T-cell (primary cell): ENCODE results near the gene UCMA. TPM values are rescaled to one million over a fixed set of nuclear protein-coding genes. Genes with fewer than 3 reads are reported as not detected.

Experiments used
- ATAC-seq, 4 experiments: fragments of 200-7000 bp in 3 of 4; fragments of 150-1000 bp in 1 of 4; cut with Tn5 transposase; replicated peaks in 1 of 4; 1 replicate in 3 of 4; 2 replicates in 1 of 4; pipeline ENCODE4 v1.10.0; 2021; ENCODE audit warnings: moderate library complexity in 3 of 4, mild to moderate bottlenecking in 2 of 4, moderate number of reproducible peaks in 1 of 4
- CTCF ChIA-PET, 2 donors: fragments of 300-600 bp; sonication (Branson Sonifier 250); formaldehyde crosslinking; loops; one replicate each; lab custom pipeline; 2022; ENCODE audit warnings: antibody characterized with exemption in 2 of 2; lab: Charles Lee
- POLR2A ChIA-PET, 2 donors: fragments of 300-600 bp; sonication (Branson Sonifier 250); formaldehyde crosslinking; loops; one replicate each; lab custom pipeline; 2022; ENCODE audit warnings: antibody characterized with exemption in 2 of 2; lab: Charles Lee
- DNase-seq, 35 experiments: peaks; one replicate each; pipeline versions ENCODE4 v3.0.0 to v3.0.0-alpha.2; 2013 to 2023
- H3K27ac ChIP-seq: one replicate; pipeline ENCODE4 v1.5.1; 2013; ENCODE audit warnings: low read length
- H3K27me3 ChIP-seq, 2 experiments: replicated peaks in 1 of 2; 1 replicate in 1 of 2; 2 replicates in 1 of 2; pipeline versions ENCODE4 v1.6.1 to v1.7.0; 2013; ENCODE audit warnings: low read length in 1 of 2, mixed read lengths in 1 of 2; ENCODE audit not compliant: control insufficient read depth in 2 of 2, insufficient read depth in 2 of 2; ENCODE audit errors: extremely low read depth in 1 of 2
- H3K36me3 ChIP-seq, 2 donors: 1 replicate in 1 of 2; 2 replicates in 1 of 2; pipeline versions ENCODE4 v1.6.1 to v1.7.0; 2013; ENCODE audit warnings: low read length in 1 of 2; ENCODE audit not compliant: control insufficient read depth in 2 of 2, insufficient read depth in 1 of 2; ENCODE audit errors: extremely low read depth in 1 of 2
- H3K4me1 ChIP-seq, 2 experiments: 1 replicate in 1 of 2; 2 replicates in 1 of 2; pipeline versions ENCODE4 v1.6.1 to v1.7.0; 2013; ENCODE audit warnings: low read length in 2 of 2, mixed read lengths in 1 of 2; ENCODE audit not compliant: insufficient read depth in 2 of 2, control insufficient read depth in 1 of 2; ENCODE audit errors: extremely low read depth in 1 of 2
- H3K4me3 ChIP-seq, 2 donors: 1 replicate in 1 of 2; 2 replicates in 1 of 2; pipeline versions ENCODE4 v1.5.1 to v1.7.0; 2013; ENCODE audit warnings: mild to moderate bottlenecking in 2 of 2, low read length in 1 of 2, moderate library complexity in 1 of 2; ENCODE audit not compliant: control insufficient read depth in 1 of 2; ENCODE audit errors: extremely low read depth in 1 of 2
- H3K9me3 ChIP-seq: 2 replicates; pipeline ENCODE4 v1.7.0; 2013
- H3K27ac Mint-ChIP-seq, 2 donors: one replicate each; pipeline ENCODE4 v1.8.0; 2020 to 2021; ENCODE audit warnings: mild to moderate bottlenecking in 2 of 2, mixed read lengths in 2 of 2
- H3K27me3 Mint-ChIP-seq, 2 donors: one replicate each; pipeline ENCODE4 v1.8.0; 2021 to 2022; ENCODE audit warnings: mixed read lengths in 2 of 2
- H3K36me3 Mint-ChIP-seq: one replicate; pipeline ENCODE4 v1.8.0; 2021; ENCODE audit warnings: mixed read lengths
- H3K4me1 Mint-ChIP-seq, 3 donors: one replicate each; pipeline ENCODE4 v1.8.0; 2020 to 2022; ENCODE audit warnings: mixed read lengths in 3 of 3, mild to moderate bottlenecking in 1 of 3
- H3K4me3 Mint-ChIP-seq, 3 donors: one replicate each; pipeline ENCODE4 v1.8.0; 2020 to 2022; ENCODE audit warnings: mild to moderate bottlenecking in 3 of 3, mixed read lengths in 3 of 3, moderate library complexity in 3 of 3
- H3K9me3 Mint-ChIP-seq, 3 donors: one replicate each; pipeline ENCODE4 v1.8.0; 2020 to 2022; ENCODE audit warnings: mixed read lengths in 3 of 3
- WGBS: methylation state at CpG from one replicate; pipeline ENCODE4 v1.1.5; 2013; ENCODE audit warnings: missing lambda C conversion rate; ENCODE audit not compliant: insufficient coverage; 5-methylcytosine and 5-hydroxymethylcytosine counted together
- total RNA-seq, 35 experiments: library from RNA in 6 of 35; stranded (reverse) in 6 of 35; fragments of 120-200 nt in 1 of 35; gene quantifications; one replicate each; pipeline versions ENCODE4 v1.2.1 to v1.2.4 and lab custom pipeline; 2013 to 2026

UCMA gene
- total RNA-seq, 5 donors from 2014 or later (not counting 1 experiment from before 2014, with no cell fraction given) = not detected

- no peak overlapping the region for H3K4me3 ChIP-seq
- H3K27ac Mint-ChIP-seq = no peak overlapping the region
Measured at GRCh38 chr10:13187135-13187534, 47.0 kb downstream of the UCMA start.

GRCh38 chr10:13184730-13185514 lies 49.3 kb downstream of the UCMA start:
- POLR2A ChIA-PET = no interaction called here
- no peaks in the 10 kb centered on the region for H3K36me3 Mint-ChIP-seq

More at GRCh38 chr10:13187135-13187534, 47.0 kb downstream of the UCMA start:
- Histone ChIP-seq H3K4me1 (no peaks in the 10 kb centered on the region), H3K27me3 (no peaks in the 10 kb centered on the region), H3K27ac (no peak overlapping the region), H3K9me3 (no peaks in the 10 kb centered on the region), H3K36me3 (no peaks in the 10 kb centered on the region)
- POLR2A ChIA-PET = interaction anchor here in 1 of 2 donors (0.7 kb wide), 1 partner anchor 162 kb away, joined by 5 read pairs; no protein-coding TSS in a partner anchor
- DNase-seq (no peak), ATAC-seq (no peak)
- H3K4me1 Mint-ChIP-seq = no peaks in the 10 kb centered on the region
- CTCF ChIA-PET = no interaction called here
- H3K36me3 Mint-ChIP-seq = no peaks in the 10 kb centered on the region
- WGBS = no CpG with 5 or more reads among the region's 3 CpGs
- no peaks in the 10 kb centered on the region for H3K9me3 Mint-ChIP-seq
- H3K27me3 Mint-ChIP-seq = no peaks in the 10 kb centered on the region
- no peak overlapping the region for H3K4me3 Mint-ChIP-seq

DNA sequence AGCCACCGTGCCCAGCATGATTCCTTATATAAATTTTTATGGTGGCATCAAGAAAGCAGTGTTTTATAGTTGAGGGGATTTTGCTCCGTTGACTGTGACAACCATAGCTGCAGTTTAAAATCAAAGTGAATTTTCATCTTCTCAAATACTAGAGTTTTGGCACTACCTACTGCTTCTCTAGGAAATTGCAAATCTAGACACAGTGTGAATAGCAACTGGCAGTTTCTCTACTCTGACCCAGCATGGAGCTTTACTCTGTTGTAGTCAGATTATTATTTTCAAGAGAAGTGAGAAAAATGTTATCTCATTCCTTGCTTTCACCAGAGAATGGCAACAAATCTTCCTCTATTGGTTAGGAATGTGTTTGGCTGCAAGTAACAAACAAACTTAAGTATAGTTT lies 49.9 kb downstream of the UCMA start:
- ChIA-PET POLR2A (no interaction called here), CTCF (no interaction called here)
- Histone ChIP-seq H3K27me3 (no peaks in the 10 kb centered on the region), H3K36me3 (no peaks in the 10 kb centered on the region), H3K27ac (no peak overlapping the region), H3K4me3 (no peak overlapping the region), H3K4me1 (no peaks in the 10 kb centered on the region), H3K9me3 (no peaks in the 10 kb centered on the region)
- H3K4me1 Mint-ChIP-seq = no peaks in the 10 kb centered on the region
- no peaks in the 10 kb centered on the region for H3K9me3 Mint-ChIP-seq
- no peaks in the 10 kb centered on the region for H3K27me3 Mint-ChIP-seq
- no peaks in the 10 kb centered on the region for H3K36me3 Mint-ChIP-seq
- WGBS = no CpG with 5 or more reads among the region's 2 CpGs
- no peak overlapping the region for H3K4me3 Mint-ChIP-seq
- ATAC-seq (no peak), DNase-seq (no peak)
- no peak overlapping the region for H3K27ac Mint-ChIP-seq

More at GRCh38 chr10:13184730-13185514, 49.3 kb downstream of the UCMA start:
- no peaks in the 10 kb centered on the region for H3K9me3 ChIP-seq
- Mint-ChIP-seq H3K4me1 (no peaks in the 10 kb centered on the region), H3K27me3 (no peaks in the 10 kb centered on the region), H3K4me3 (no peak overlapping the region), H3K27ac (no peak overlapping the region), H3K9me3 (no peaks in the 10 kb centered on the region)
- CTCF ChIA-PET = no interaction called here
- 100% methylated on average over 4 of the region's 5 CpGs for WGBS
- H3K4me3 ChIP-seq = no peak overlapping the region
- no peak for DNase-seq
- ATAC-seq = no peak
- H3K27ac ChIP-seq = no peak overlapping the region
- H3K36me3 ChIP-seq = no peaks in the 10 kb centered on the region
- H3K27me3 ChIP-seq = no peaks in the 10 kb centered on the region
- no peaks in the 10 kb centered on the region for H3K4me1 ChIP-seq

DNA sequence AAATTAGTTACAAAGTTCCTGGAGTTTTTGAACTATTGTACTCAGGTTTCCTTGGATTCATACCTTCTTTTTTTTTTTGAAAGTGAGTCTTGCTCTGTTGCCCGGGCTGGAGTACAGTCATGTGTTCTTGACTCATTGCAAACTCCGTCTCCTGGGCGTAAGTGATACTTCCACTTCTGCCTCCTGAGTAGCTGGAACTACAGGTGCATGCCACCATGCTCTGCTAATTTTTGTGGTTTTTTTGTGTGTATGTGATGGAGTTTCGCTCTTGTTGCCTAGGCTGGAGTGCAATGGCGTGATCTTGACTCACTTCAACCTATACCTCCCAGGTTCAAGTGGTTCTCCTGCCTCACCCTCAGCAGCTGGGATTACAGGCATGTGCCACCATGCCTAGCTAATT lies 50.5 kb downstream of the UCMA start:
- ATAC-seq (no peak), DNase-seq (no peak)
- no peaks in the 10 kb centered on the region for H3K4me1 ChIP-seq
- H3K27ac ChIP-seq = no peak overlapping the region
- no peaks in the 10 kb centered on the region for H3K4me1 Mint-ChIP-seq
- POLR2A ChIA-PET = no interaction called here
- H3K36me3 Mint-ChIP-seq = no peaks in the 10 kb centered on the region
- no peaks in the 10 kb centered on the region for H3K27me3 ChIP-seq
- no peaks in the 10 kb centered on the region for H3K27me3 Mint-ChIP-seq
- no peaks in the 10 kb centered on the region for H3K9me3 Mint-ChIP-seq
- no peak overlapping the region for H3K27ac Mint-ChIP-seq
- CTCF ChIA-PET = no interaction called here
- H3K36me3 ChIP-seq = no peaks in the 10 kb centered on the region
- H3K4me3 ChIP-seq = no peak overlapping the region
- no peak overlapping the region for H3K4me3 Mint-ChIP-seq
- WGBS = no CpG with 5 or more reads among the region's 5 CpGs
- no peaks in the 10 kb centered on the region for H3K9me3 ChIP-seq

DNA sequence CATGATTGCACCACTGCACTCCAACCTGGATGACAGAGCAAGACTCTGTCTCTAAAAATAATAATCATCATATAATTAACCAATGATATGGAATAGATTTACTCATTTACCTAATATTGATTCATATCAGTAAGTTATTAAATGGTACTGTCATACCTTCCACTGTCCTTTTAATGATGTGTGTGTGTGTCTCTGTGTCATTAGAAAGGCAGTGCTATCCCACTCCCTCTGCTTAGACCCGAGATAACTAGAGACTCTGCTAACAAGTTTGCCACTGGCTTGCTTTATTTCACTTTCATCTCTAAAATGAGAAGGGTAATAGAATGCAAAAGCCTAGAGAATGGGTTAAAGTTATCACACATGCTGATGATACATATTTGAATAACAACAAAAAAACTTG lies 51.8 kb downstream of the UCMA start:
- POLR2A ChIA-PET = no interaction called here
- Mint-ChIP-seq H3K9me3 (no peaks in the 10 kb centered on the region), H3K27ac (no peak overlapping the region), H3K27me3 (no peaks in the 10 kb centered on the region), H3K4me1 (no peaks in the 10 kb centered on the region), H3K4me3 (no peak overlapping the region), H3K36me3 (no peaks in the 10 kb centered on the region)
- Histone ChIP-seq H3K9me3 (no peaks in the 10 kb centered on the region), H3K27ac (no peak overlapping the region), H3K36me3 (no peaks in the 10 kb centered on the region), H3K4me3 (no peak overlapping the region), H3K4me1 (no peaks in the 10 kb centered on the region), H3K27me3 (no peaks in the 10 kb centered on the region)
- ATAC-seq (no peak), DNase-seq (no peak)
- CTCF ChIA-PET = interaction anchor here (0.6 to 1.2 kb wide), 3 partner anchors 21 to 749 kb away, joined by 3 to 9 read pairs (median 4); partner anchors contain the start of gene MCM10 (in 1 of the 2)
- no CpG with 5 or more reads among the region's 1 CpG for WGBS

DNA sequence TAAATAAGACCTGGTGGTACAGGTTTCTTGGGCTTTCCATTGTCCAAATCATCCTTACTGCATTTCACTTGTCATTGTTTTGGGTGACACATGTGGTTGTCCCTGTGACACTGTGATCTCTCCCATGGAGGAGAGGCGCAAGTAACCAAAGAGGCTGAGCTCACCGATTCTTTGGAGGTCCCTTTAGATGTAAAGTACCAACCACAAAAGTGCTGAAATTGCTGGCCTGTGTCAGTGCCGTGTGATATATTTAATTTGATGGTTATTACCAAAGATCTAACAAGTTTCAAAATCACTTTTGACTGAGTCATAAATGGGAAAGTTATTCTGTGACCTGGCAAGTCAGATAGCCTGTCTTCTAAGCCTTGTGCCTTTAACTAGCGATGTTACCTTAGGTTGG lies 53.4 kb downstream of the UCMA start:
- DNase-seq (no peak), ATAC-seq (no peak)
- no peaks in the 10 kb centered on the region for H3K27me3 ChIP-seq
- no peaks in the 10 kb centered on the region for H3K9me3 ChIP-seq
- no peak overlapping the region for H3K4me3 ChIP-seq
- CTCF ChIA-PET = interaction anchor here in 1 of 2 donors (0.5 kb wide), 1 partner anchor 1925 kb away, joined by 3 read pairs; no protein-coding TSS in a partner anchor
- no peaks in the 10 kb centered on the region for H3K4me1 Mint-ChIP-seq
- H3K27me3 Mint-ChIP-seq = no peaks in the 10 kb centered on the region
- no peaks in the 10 kb centered on the region for H3K4me1 ChIP-seq
- no peak overlapping the region for H3K27ac Mint-ChIP-seq
- POLR2A ChIA-PET = no interaction called here
- H3K9me3 Mint-ChIP-seq = no peaks in the 10 kb centered on the region
- no peak overlapping the region for H3K27ac ChIP-seq
- H3K36me3 Mint-ChIP-seq = no peaks in the 10 kb centered on the region
- H3K36me3 ChIP-seq = no peaks in the 10 kb centered on the region
- WGBS = no CpG with 5 or more reads among the region's 4 CpGs
- H3K4me3 Mint-ChIP-seq = no peak overlapping the region
